Activated CD8-positive, alpha-beta T cell treated with anti-CD3 and anti-CD28 coated beads for 36 hours (primary cell): ENCODE measurements around the gene SETX. TPM values are rescaled to one million over a fixed set of nuclear protein-coding genes. Genes with fewer than 3 reads are reported as not detected.

Experiments used
- ATAC-seq: fragments of 200-7000 bp; cut with Tn5 transposase; one replicate; pipeline ENCODE4 v1.10.0; 2021; ENCODE audit warnings: mild to moderate bottlenecking, moderate library complexity
- CTCF ChIA-PET: fragments of 350-600 bp; sonication (Branson Sonifier 250); formaldehyde crosslinking; loops from one replicate; lab custom pipeline; 2021; ENCODE audit warnings: antibody characterized with exemption; lab: Charles Lee
- POLR2A ChIA-PET: fragments of 350-600 bp; sonication (Branson Sonifier 250); formaldehyde crosslinking; loops from one replicate; lab custom pipeline; 2021; ENCODE audit warnings: antibody characterized with exemption; lab: Charles Lee
- DNase-seq: peaks from one replicate; pipeline ENCODE4 v3.0.0-alpha.2; 2020
- H3K27ac Mint-ChIP-seq: one replicate; pipeline ENCODE4 v1.8.0; 2021; ENCODE audit warnings: mild to moderate bottlenecking, mixed read lengths
- H3K27me3 Mint-ChIP-seq: one replicate; pipeline ENCODE4 v1.8.0; 2021; ENCODE audit warnings: mixed read lengths
- H3K36me3 Mint-ChIP-seq: one replicate; pipeline ENCODE4 v1.8.0; 2021; ENCODE audit warnings: low read depth, mixed read lengths
- H3K4me1 Mint-ChIP-seq: one replicate; pipeline ENCODE4 v1.8.0; 2021; ENCODE audit warnings: low read depth, mixed read lengths
- H3K4me3 Mint-ChIP-seq: one replicate; pipeline ENCODE4 v1.8.0; 2021; ENCODE audit warnings: mild to moderate bottlenecking, moderate library complexity, mixed read lengths
- H3K9me3 Mint-ChIP-seq: one replicate; pipeline ENCODE4 v1.8.0; 2021; ENCODE audit warnings: mixed read lengths
- CTCF ChIP-seq: fragments of 200-600 bp; IDR thresholded peaks from one replicate; pipeline ENCODE4 v1.8.0; 2022; ENCODE audit warnings: antibody characterized with exemption, mild to moderate bottlenecking
- intact Hi-C: fragments of 100-400 bp; cut with micrococcal nuclease; formaldehyde crosslinking; loops from one replicate; pipeline ENCODE4 v1.10.0; 2022
- total RNA-seq, 2 experiments: library from RNA; stranded (reverse); gene quantifications; one replicate each; pipeline ENCODE4 v1.2.3, GENCODE V29; 2021

The SETX gene
- total RNA-seq, 2 experiments from 2014 or later: 32.6 to 33.8 TPM

GRCh38 chr9:132369421-132369820 lies 14.6 kb upstream of the SETX start:
- Mint-ChIP-seq H3K4me1 (peaks cover 16% of the 10 kb centered on the region), H3K9me3 (no peaks in the 10 kb centered on the region), H3K27ac (no peak overlapping the region), H3K27me3 (no peaks in the 10 kb centered on the region), H3K4me3 (no peak overlapping the region), H3K36me3 (peaks cover 9% of the 10 kb centered on the region)
- ATAC-seq: no peak
- no peak for TF ChIP-seq CTCF
- DNase-seq: no peak
- ChIA-PET CTCF (no interaction called here), POLR2A (interaction anchor here (0.7 kb wide), 1 partner anchor 222 kb away, joined by 3 read pairs; no protein-coding TSS in a partner anchor)
- intact Hi-C loops: no loop called here

GRCh38 chr9:132367613-132368313 lies 13.0 kb upstream of the SETX start:
- intact Hi-C loops: no loop called here
- no peak for DNase-seq
- CTCF ChIA-PET: interaction anchor here (1.6 kb wide), 1 partner anchor 99 kb away, joined by 3 read pairs; no protein-coding TSS in a partner anchor
- no peak for ATAC-seq
- no peak for TF ChIP-seq CTCF
- Mint-ChIP-seq H3K4me1 (peaks cover 7% of the 10 kb centered on the region), H3K27ac (no peak overlapping the region), H3K9me3 (no peaks in the 10 kb centered on the region), H3K4me3 (no peak overlapping the region), H3K27me3 (no peaks in the 10 kb centered on the region), H3K36me3 (peaks cover 4% of the 10 kb centered on the region)
- POLR2A ChIA-PET: interaction anchor here (0.6 to 1.3 kb wide), 2 partner anchors 13 to 37 kb away, joined by 3 to 8 read pairs; partner anchors contain the start of gene SETX

- H3K27me3 Mint-ChIP-seq: no peaks in the 10 kb centered on the region
- H3K9me3 Mint-ChIP-seq: no peaks in the 10 kb centered on the region
- no peaks in the 10 kb centered on the region for H3K36me3 Mint-ChIP-seq
- intact Hi-C loops: no loop called here
- ChIA-PET CTCF (interaction anchor here (1.6 kb wide), 1 partner anchor 97 kb away, joined by 3 read pairs; no protein-coding TSS in a partner anchor), POLR2A (no interaction called here)
- no peak overlapping the region for H3K4me3 Mint-ChIP-seq
- ATAC-seq: no peak
- DNase-seq: no peak
- H3K4me1 Mint-ChIP-seq: no peaks in the 10 kb centered on the region
- no peak overlapping the region for H3K27ac Mint-ChIP-seq
- no peak for TF ChIP-seq CTCF
Observed at GRCh38 chr9:132366481-132366880, 11.7 kb upstream of the SETX start.

GRCh38 chr9:132365986-132366385 lies 11.2 kb upstream of the SETX start:
- CTCF ChIA-PET: interaction anchor here (1.6 kb wide), 1 partner anchor 97 kb away, joined by 3 read pairs; no protein-coding TSS in a partner anchor
- Mint-ChIP-seq H3K36me3 (no peaks in the 10 kb centered on the region), H3K4me3 (no peak overlapping the region), H3K27me3 (no peaks in the 10 kb centered on the region), H3K27ac (no peak overlapping the region), H3K9me3 (no peaks in the 10 kb centered on the region), H3K4me1 (no peaks in the 10 kb centered on the region)
- DNase-seq: no peak
- intact Hi-C loops: no loop called here
- no peak for TF ChIP-seq CTCF
- no peak for ATAC-seq
- POLR2A ChIA-PET: interaction anchor here (0.9 kb wide), 1 partner anchor 19 kb away, joined by 3 read pairs; no protein-coding TSS in a partner anchor

- CTCF ChIA-PET: no interaction called here
- POLR2A ChIA-PET: interaction anchor here (1.4 kb wide), 1 partner anchor 10 kb away, joined by 4 read pairs; no protein-coding TSS in a partner anchor
- Mint-ChIP-seq H3K36me3 (no peaks in the 10 kb centered on the region), H3K9me3 (no peaks in the 10 kb centered on the region), H3K4me1 (no peaks in the 10 kb centered on the region), H3K27ac (no peak overlapping the region), H3K27me3 (no peaks in the 10 kb centered on the region), H3K4me3 (no peak overlapping the region)
- TF ChIP-seq CTCF: no peak
- DNase-seq (no peak), ATAC-seq (no peak)
- intact Hi-C loops: no loop called here
Observed at GRCh38 chr9:132364068-132364467, 9.3 kb upstream of the SETX start.
